Mesenchymal stem cell (in vitro differentiated cells and primary cell): ENCODE measurements around the gene MRPL38.

ENCODE experiments used
- DNase-seq: peaks from one replicate; pipeline ENCODE4 v3.0.0-alpha.2; 2013
- H2AFZ ChIP-seq: one replicate; pipeline ENCODE4 v1.6.1; 2013; ENCODE audit warnings: low read depth, mild to moderate bottlenecking, control low read depth, inconsistent platforms, low read length, moderate library complexity
- H2AK5ac ChIP-seq: 2 replicates; pipeline ENCODE4 v1.6.1; 2013; ENCODE audit warnings: low read length, moderate library complexity, mild to moderate bottlenecking, inconsistent platforms; ENCODE audit not compliant: severe bottlenecking
- H2BK120ac ChIP-seq: one replicate; pipeline ENCODE4 v1.6.1; 2013; ENCODE audit warnings: low read depth, mild to moderate bottlenecking, inconsistent platforms, low read length, moderate library complexity
- H2BK12ac ChIP-seq, 2 experiments: one replicate each; pipeline ENCODE4 v1.6.1; 2013; ENCODE audit warnings: inconsistent platforms in 2 of 2, low read length in 2 of 2, mild to moderate bottlenecking in 2 of 2, moderate library complexity in 2 of 2, control low read depth in 1 of 2
- H2BK15ac ChIP-seq: one replicate; pipeline ENCODE4 v1.6.1; 2013; ENCODE audit warnings: mild to moderate bottlenecking, low read depth, inconsistent platforms; ENCODE audit not compliant: poor library complexity, severe bottlenecking
- H2BK5ac ChIP-seq: 2 replicates; pipeline ENCODE4 v1.6.1; 2013; ENCODE audit warnings: low read depth, mild to moderate bottlenecking, low read length, control low read depth, inconsistent platforms; ENCODE audit not compliant: poor library complexity, severe bottlenecking
- H3K14ac ChIP-seq, 2 experiments: one replicate each; pipeline ENCODE4 v1.6.1; 2013; ENCODE audit warnings: inconsistent platforms in 2 of 2, low read length in 2 of 2, control low read depth in 1 of 2, mild to moderate bottlenecking in 1 of 2, moderate library complexity in 1 of 2
- H3K18ac ChIP-seq, 2 experiments: one replicate each; pipeline ENCODE4 v1.6.1; 2013; ENCODE audit warnings: inconsistent platforms in 2 of 2, low read length in 2 of 2, control low read depth in 1 of 2, low read depth in 1 of 2, mild to moderate bottlenecking in 1 of 2
- H3K23ac ChIP-seq, 2 experiments: one replicate each; pipeline ENCODE4 v1.6.1; 2013; ENCODE audit warnings: inconsistent platforms in 2 of 2, low read length in 2 of 2, mild to moderate bottlenecking in 2 of 2, moderate library complexity in 2 of 2, control low read depth in 1 of 2
- H3K27ac ChIP-seq: 2 replicates; pipeline ENCODE4 v1.5.1; 2013; ENCODE audit warnings: mild to moderate bottlenecking, moderate library complexity, low read length, control low read depth, inconsistent platforms; ENCODE audit not compliant: poor library complexity, severe bottlenecking
- H3K27me3 ChIP-seq, 2 experiments: 2 replicates each; pipeline versions ENCODE4 v1.6.1 to v1.7.0; 2013; ENCODE audit warnings: low read length in 2 of 2, mild to moderate bottlenecking in 2 of 2, moderate library complexity in 2 of 2, control low read depth in 1 of 2, inconsistent platforms in 1 of 2; ENCODE audit not compliant: control insufficient read depth in 1 of 2, insufficient read depth in 1 of 2
- H3K36me3 ChIP-seq, 2 experiments: 2 replicates each; pipeline versions ENCODE4 v1.6.1 to v1.7.0; 2013; ENCODE audit warnings: low read length in 2 of 2, control low read depth in 1 of 2, inconsistent platforms in 1 of 2, low read depth in 1 of 2, mild to moderate bottlenecking in 1 of 2; ENCODE audit not compliant: insufficient read depth in 2 of 2, control insufficient read depth in 1 of 2
- H3K4ac ChIP-seq, 2 experiments: one replicate each; pipeline ENCODE4 v1.6.1; 2013; ENCODE audit warnings: inconsistent platforms in 2 of 2, low read length in 2 of 2, mild to moderate bottlenecking in 2 of 2, moderate library complexity in 2 of 2, control low read depth in 1 of 2, low read depth in 1 of 2
- H3K4me1 ChIP-seq: 2 replicates; pipeline ENCODE4 v1.6.1; 2013; ENCODE audit warnings: low read depth, low read length, control low read depth; ENCODE audit not compliant: control insufficient read depth, insufficient read depth
- H3K4me2 ChIP-seq: 2 replicates; pipeline ENCODE4 v1.6.1; 2013; ENCODE audit warnings: low read length, mild to moderate bottlenecking, inconsistent platforms; ENCODE audit not compliant: poor library complexity, severe bottlenecking
- H3K4me3 ChIP-seq, 2 experiments: 2 replicates each; pipeline versions ENCODE4 v1.5.1 to v1.7.0; 2013; ENCODE audit warnings: low read length in 2 of 2, mild to moderate bottlenecking in 2 of 2, control low read depth in 1 of 2, low read depth in 1 of 2; ENCODE audit not compliant: insufficient read depth in 1 of 2
- H3K79me1 ChIP-seq: replicated peaks from 2 replicates; pipeline ENCODE4 v1.6.1; 2013; ENCODE audit warnings: mild to moderate bottlenecking, control low read depth, low read length, inconsistent platforms; ENCODE audit not compliant: poor library complexity, severe bottlenecking
- H3K9ac ChIP-seq: 2 replicates; pipeline ENCODE4 v1.7.0; 2013; ENCODE audit warnings: mild to moderate bottlenecking, low read length, moderate library complexity
- H3K9me3 ChIP-seq: 2 replicates; pipeline ENCODE4 v1.7.0; 2013; ENCODE audit warnings: mild to moderate bottlenecking, low read length; ENCODE audit not compliant: control insufficient read depth
- H4K8ac ChIP-seq: one replicate; pipeline ENCODE4 v1.6.1; 2013; ENCODE audit warnings: inconsistent platforms, mild to moderate bottlenecking, low read length, moderate library complexity
- H4K91ac ChIP-seq: one replicate; pipeline ENCODE4 v1.6.1; 2013; ENCODE audit warnings: mild to moderate bottlenecking, low read length, inconsistent platforms
- WGBS: methylation state at CpG from one replicate; pipeline ENCODE4 v1.1.7; 2013; ENCODE audit warnings: mixed read lengths; 5-methylcytosine and 5-hydroxymethylcytosine counted together

The MRPL38 gene

DNA sequence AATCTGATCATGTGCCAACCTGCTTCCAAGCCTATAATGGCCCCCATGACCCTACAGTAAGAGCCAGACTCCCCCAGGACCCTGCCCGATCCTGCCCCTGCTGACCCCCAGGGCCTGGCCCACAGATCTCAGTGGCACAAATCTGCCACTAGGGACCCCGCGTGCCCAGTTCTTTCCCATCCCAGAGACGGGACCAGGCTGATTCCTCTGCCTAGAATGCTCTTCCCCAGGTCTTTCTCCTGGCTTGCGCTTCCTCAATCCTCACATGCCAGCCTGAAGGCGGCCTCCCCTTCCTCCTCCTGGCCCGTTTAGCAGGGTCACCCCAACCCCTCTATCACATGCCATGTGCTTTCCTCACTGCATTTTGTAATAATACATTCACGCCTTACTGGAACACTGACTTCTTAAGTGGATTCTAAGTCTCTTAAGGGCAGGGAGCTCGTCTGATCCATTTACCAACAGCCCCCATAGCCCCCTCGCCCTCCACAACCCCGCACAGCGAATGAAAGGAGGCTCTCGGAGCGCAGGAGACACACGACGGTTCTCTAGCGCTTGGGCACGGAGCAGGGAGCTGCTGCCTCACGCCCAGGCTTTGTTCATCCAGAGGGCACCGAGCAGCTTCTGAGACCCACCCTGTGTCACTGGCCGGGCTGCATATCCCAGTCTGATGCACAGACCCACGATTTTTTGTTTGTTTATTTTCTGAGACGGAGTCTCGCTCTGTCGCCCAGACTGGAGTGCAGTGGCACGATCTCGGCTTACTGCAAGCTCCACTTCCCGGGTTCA, 9.1 kb downstream of the MRPL38 start:
- H3K18ac ChIP-seq, result peak overlapping the region; percentile 92 to 96
- no peak overlapping the region for H3K27ac ChIP-seq
- peak overlapping the region; percentile 47 to 76 for H3K4me3 ChIP-seq
- peaks cover 31% of the 10 kb centered on the region for H3K79me1 ChIP-seq
- no peaks in the 10 kb centered on the region for H3K27me3 ChIP-seq
- H2BK120ac ChIP-seq, result peak overlapping the region; percentile 34
- no peak overlapping the region for H2BK5ac ChIP-seq
- H3K4me2 ChIP-seq, result peak overlapping the region; percentile 61
- H3K36me3 ChIP-seq, result peaks cover 45 to 58% of the 10 kb centered on the region in 2 experiments
- H3K4me1 ChIP-seq, result peaks cover 28% of the 10 kb centered on the region
- no peak overlapping the region for H2AFZ ChIP-seq
- 38% methylated on average over 28 of the region's 28 CpGs for WGBS
- H2AK5ac ChIP-seq, result peak overlapping the region; percentile 66
- no peaks in the 10 kb centered on the region for H3K9me3 ChIP-seq
- peak overlapping the region in 1 of 2 experiments; percentile 60 for H3K23ac ChIP-seq
- peak overlapping the region; percentile 77 to 96 for H3K4ac ChIP-seq
- peak overlapping the region; percentile 99 for H2BK15ac ChIP-seq
- H3K14ac ChIP-seq, result peak overlapping the region in 1 of 2 experiments; percentile 48
- DNase-seq, result peak; percentile 45
- H3K9ac ChIP-seq, result peak overlapping the region; percentile 81
- peak overlapping the region; percentile 85 to 92 for H2BK12ac ChIP-seq
- H4K8ac ChIP-seq, result peak overlapping the region; percentile 95
- peak overlapping the region; percentile 96 for H4K91ac ChIP-seq

DNA sequence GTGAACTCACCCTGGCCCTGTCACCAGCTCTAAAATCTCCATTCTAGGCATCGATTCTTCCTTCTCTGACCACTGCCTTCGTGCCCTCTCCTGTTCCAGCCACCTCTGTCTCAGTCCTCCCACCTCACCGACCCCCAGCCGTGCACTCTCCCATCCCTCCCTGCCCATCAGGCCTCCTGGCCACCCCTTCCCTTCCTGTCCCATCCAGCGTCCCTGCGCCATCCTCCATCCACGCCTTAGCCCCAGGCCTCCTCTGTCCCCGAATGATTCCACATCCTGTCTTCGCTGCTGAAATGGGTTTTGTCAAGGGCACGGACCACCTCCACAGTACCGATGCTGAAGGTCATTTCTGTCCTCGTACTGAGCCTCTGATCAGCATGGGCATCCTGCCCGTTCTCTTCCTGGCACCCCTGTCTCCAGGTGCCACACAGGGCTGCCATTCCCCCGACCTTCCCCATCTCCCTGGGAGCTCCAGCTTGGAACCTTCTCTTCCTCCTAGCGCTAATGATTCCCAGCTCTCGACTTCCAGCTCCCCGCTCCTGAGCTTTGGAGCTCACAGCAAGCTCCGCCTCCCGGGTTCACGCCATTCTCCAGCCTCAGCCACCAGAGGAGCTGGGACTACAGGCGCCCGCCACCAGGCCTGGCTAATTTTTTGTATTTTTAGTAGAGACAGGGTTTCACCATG, 10.5 kb downstream of the MRPL38 start:
- Histone ChIP-seq H3K9me3 (no peaks in the 10 kb centered on the region), H2BK12ac (no peak overlapping the region), H4K8ac (peak overlapping the region; percentile 69), H3K4me3 (peak overlapping the region in 1 of 2 experiments; percentile 20), H3K36me3 (peaks cover 46 to 53% of the 10 kb centered on the region in 2 experiments), H3K4me1 (peaks cover 28% of the 10 kb centered on the region), H3K27ac (no peak overlapping the region), H2BK15ac (no peak overlapping the region), H2AK5ac (no peak overlapping the region), H2BK5ac (no peak overlapping the region), H3K23ac (no peak overlapping the region), H3K9ac (peak overlapping the region; percentile 24), H4K91ac (peak overlapping the region; percentile 70), H2AFZ (no peak overlapping the region), H3K27me3 (no peaks in the 10 kb centered on the region), H3K79me1 (peaks cover 25% of the 10 kb centered on the region), H3K18ac (no peak overlapping the region), H2BK120ac (no peak overlapping the region), H3K14ac (no peak overlapping the region), H3K4me2 (no peak overlapping the region), H3K4ac (peak overlapping the region in 1 of 2 experiments; percentile 9)
- 89% methylated on average over 22 of the region's 22 CpGs for WGBS
- no peak for DNase-seq

DNA sequence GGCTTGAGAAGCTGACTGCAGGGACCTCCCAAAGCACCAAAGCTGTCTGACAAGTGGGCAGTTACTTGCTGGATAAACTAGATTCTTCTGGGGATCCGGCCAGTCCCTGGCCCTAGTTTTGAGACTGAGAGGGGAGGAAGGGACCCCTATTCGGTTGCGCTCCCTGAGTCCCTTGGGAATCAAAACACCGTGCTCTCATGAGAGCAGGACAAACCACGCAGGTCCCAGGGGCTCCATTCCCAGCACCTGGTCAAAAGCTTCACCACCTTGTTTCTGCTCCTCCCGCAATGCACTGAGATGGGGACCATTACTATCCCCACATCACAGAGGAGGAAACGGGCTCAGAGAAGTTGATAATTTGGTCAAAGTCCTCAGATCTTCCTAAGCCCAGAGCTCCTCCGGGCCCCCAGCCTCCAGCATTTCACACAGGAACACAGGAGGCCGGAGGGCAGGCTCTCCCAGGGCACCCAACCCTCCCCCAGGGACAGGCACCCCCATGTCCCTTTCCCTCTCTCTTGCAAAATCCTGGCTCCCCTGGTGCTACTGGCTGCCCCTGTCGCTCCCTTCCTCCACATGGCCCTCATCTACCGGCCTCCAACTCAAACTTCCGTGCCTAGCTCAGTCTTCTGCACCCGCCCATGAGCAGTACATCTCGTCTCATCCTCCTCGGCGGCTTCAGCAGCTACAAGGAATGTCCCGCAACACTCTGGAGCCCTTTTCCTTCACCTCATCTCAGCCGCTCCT, 11.2 kb downstream of the MRPL38 start:
- Histone ChIP-seq H4K8ac (no peak overlapping the region), H4K91ac (peak overlapping the region; percentile 70), H3K9me3 (no peaks in the 10 kb centered on the region), H3K14ac (no peak overlapping the region), H3K23ac (no peak overlapping the region), H3K36me3 (peaks cover 40 to 48% of the 10 kb centered on the region in 2 experiments), H3K18ac (no peak overlapping the region), H2BK12ac (no peak overlapping the region), H2BK5ac (no peak overlapping the region), H3K27me3 (no peaks in the 10 kb centered on the region), H2BK120ac (no peak overlapping the region), H3K9ac (no peak overlapping the region), H3K79me1 (peaks cover 22% of the 10 kb centered on the region), H3K4me1 (peaks cover 28% of the 10 kb centered on the region), H2BK15ac (no peak overlapping the region), H3K4ac (peak overlapping the region in 1 of 2 experiments; percentile 9), H2AFZ (no peak overlapping the region), H2AK5ac (no peak overlapping the region), H3K27ac (no peak overlapping the region), H3K4me3 (no peak overlapping the region), H3K4me2 (no peak overlapping the region)
- WGBS, result 94% methylated on average over 18 of the region's 18 CpGs
- DNase-seq, result no peak
